Pancreas (tissue), 10 donors: ENCODE results near the gene P2RY14. TPM values are rescaled to one million over a fixed set of nuclear protein-coding genes. Genes with fewer than 3 reads are reported as not detected.
"Not testable (repeated sequence)": the region's sequence is repeated elsewhere in the genome, so short reads cannot be mapped to it uniquely, and the experiment has no call there.

Experiments used
- ATAC-seq, 4 donors: fragments of 200-7000 bp; cut with Tn5 transposase; one replicate each; pipeline versions ENCODE4 v1.8.0 to v1.9.1; 2020; ENCODE audit warnings: mild to moderate bottlenecking in 4 of 4, moderate library complexity in 4 of 4
- DNase-seq, 6 donors: peaks; one replicate each; pipeline ENCODE4 v3.0.0-alpha.2; 2020
- FAIRE-seq: peaks from 2 replicates; lab custom pipeline; 2012; peaks lifted over from hg19 to GRCh38; lab: Jason Lieb, UNC
- H3K27ac ChIP-seq, 4 donors: fragments of 200-600 bp; sonication (generic); 1 replicate in 3 of 4; 2 replicates in 1 of 4; pipeline versions ENCODE4 v1.5.0 to v1.8.0; 2020
- H3K27me3 ChIP-seq, 4 donors: fragments of 200-600 bp; one replicate each; pipeline ENCODE4 v1.8.0; 2021
- H3K36me3 ChIP-seq, 3 donors: fragments of 200-600 bp; sonication (generic) in 1 of 3; one replicate each; pipeline versions ENCODE4 v1.5.0 to v1.8.0; 2020 to 2021
- H3K4me1 ChIP-seq, 3 donors: fragments of 200-600 bp; one replicate each; pipeline ENCODE4 v1.8.0; 2021
- H3K4me3 ChIP-seq, 4 donors: fragments of 200-600 bp; sonication (generic) in 2 of 4; one replicate each; pipeline versions ENCODE4 v1.5.0 to v1.8.0; 2020 to 2021
- H3K9me3 ChIP-seq, 4 donors: fragments of 200-600 bp; one replicate each; pipeline ENCODE4 v1.8.0; 2021
- WGBS, 2 donors: extraction: QIAGEN DNeasy Blood & Tissue Kit; methylation state at CpG; one replicate each; pipeline ENCODE4 v1.1.7; 2013; 5-methylcytosine and 5-hydroxymethylcytosine counted together
- intact Hi-C, 3 donors: fragments of 100-400 bp; cut with DNase I; formaldehyde crosslinking; loops; one replicate each; pipeline versions ENCODE4 v1.11.1 to v1.14.2; 2022
- polyA plus RNA-seq, 2 donors: library from polyadenylated mRNA; stranded (reverse); fragments of 200-250 nt; gene quantifications; one replicate each; pipeline ENCODE4 v1.2.3, GENCODE V29; 2013
- total RNA-seq, 6 donors: library from RNA; stranded (reverse); fragmentation: NEBNext Ultra II Directional in 4 of 6; extraction: Animal tissue kit (Norgen Biotek cat#: 25700) in 4 of 6; gene quantifications; one replicate each; pipeline versions ENCODE4 v1.2.1 to v1.2.4, GENCODE V29; 2021 to 2023
- TF ChIP-seq, protein P1 (sequence below), 4 donors: fragments of 200-600 bp; sonication (generic) in 3 of 4; IDR thresholded peaks; one replicate each; pipeline versions ENCODE4 v1.5.0 to v1.8.0; 2021; ENCODE audit warnings: antibody characterized with exemption in 4 of 4
- donor health status: healthy with polysubstance abuse.
- donor health status: DM: no; HTN: no; CAD: no; lungs with moderate emphysema.
- donor health status: DM: no; HTN: no; CAD: no.
- donor health status: control.
- donor health status: control.
- donor health status: Bipolar disorder and iron deficiency.
- donor health status: DM: yes; HTN: yes; CAD: no.
- donor health status: DM: no; HTN: no; CAD: no.
- donor health status: DM: no; HTN: no; CAD: no.
- donor health status: DM: yes; HTN: yes; CAD: no.

Gene P2RY14
- total and polyA plus RNA-seq, 8 donors = 0.08 to 0.47 (median 0.11) TPM

DNA sequence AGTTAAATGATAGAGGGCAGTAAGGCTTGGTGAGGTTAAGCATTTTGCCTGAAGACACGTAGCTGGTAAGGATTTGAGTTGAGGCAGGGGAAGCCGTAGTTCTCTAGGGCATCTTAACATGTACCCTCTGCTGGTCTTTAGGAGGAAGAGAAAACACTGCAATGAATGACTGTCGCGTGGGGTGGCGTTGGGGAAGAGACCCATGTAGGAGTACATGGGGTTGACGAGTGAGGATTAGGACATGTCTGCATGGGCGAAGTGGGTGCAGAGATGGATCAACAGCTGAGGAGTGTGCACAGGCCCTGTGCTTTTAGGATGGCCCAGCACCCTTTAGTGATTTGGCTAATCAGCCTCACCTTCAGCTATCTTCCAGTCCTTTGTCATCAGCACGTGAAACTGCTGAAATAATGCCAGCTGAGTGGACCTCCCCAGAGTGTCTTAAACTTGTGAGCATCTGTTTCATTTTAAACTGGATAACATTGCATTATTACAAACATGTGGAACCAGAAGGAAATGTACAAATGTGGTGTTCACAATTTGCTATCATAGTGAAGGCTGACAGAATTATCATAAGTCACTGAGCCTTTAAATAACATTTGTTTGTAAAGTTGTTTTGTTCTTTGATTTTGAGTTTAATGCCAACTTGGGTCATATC lies 15.3 kb downstream of the P2RY14 start:
- WGBS, 2 donors = 80 to 82% methylated on average over 8 of the region's 8 CpGs

DNA sequence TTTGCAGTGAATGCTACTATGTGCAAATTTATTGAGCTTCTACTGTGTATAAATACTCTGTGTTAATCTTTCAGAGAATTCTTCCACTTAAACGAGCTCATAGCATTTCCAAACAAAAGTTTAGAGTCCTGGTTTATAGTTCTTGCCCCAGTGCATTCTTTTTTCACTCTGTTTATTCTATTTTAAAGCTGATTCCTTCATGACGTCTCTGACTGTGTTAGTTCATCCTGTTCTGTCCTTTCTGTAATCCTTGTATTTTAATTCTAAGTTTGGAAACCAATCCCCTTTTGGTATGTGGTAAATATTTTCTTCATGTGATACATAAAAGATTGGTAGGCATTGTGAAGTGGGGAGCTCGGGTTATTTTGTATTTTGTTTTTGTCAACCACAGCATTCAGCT lies 18.7 kb downstream of the P2RY14 start:
- 63 to 74% methylated on average over 3 of the region's 3 CpGs for WGBS, 2 donors
- peak; percentile 41 for FAIRE-seq
- H3K4me1 ChIP-seq = peaks cover 11 to 13% (median 13%) of the 10 kb centered on the region in 3 donors
- TF ChIP-seq, protein P1, sequence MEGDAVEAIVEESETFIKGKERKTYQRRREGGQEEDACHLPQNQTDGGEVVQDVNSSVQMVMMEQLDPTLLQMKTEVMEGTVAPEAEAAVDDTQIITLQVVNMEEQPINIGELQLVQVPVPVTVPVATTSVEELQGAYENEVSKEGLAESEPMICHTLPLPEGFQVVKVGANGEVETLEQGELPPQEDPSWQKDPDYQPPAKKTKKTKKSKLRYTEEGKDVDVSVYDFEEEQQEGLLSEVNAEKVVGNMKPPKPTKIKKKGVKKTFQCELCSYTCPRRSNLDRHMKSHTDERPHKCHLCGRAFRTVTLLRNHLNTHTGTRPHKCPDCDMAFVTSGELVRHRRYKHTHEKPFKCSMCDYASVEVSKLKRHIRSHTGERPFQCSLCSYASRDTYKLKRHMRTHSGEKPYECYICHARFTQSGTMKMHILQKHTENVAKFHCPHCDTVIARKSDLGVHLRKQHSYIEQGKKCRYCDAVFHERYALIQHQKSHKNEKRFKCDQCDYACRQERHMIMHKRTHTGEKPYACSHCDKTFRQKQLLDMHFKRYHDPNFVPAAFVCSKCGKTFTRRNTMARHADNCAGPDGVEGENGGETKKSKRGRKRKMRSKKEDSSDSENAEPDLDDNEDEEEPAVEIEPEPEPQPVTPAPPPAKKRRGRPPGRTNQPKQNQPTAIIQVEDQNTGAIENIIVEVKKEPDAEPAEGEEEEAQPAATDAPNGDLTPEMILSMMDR (IDR thresholded peaks at IDR 0.05) = no peak
- no peak overlapping the region for H3K4me3 ChIP-seq
- H3K36me3 ChIP-seq = no peaks in the 10 kb centered on the region
- no peak for DNase-seq
- no peak for ATAC-seq
- intact Hi-C loops = no loop called here
- H3K27me3 ChIP-seq = no peaks in the 10 kb centered on the region
- H3K27ac ChIP-seq = no peak overlapping the region
- H3K9me3 ChIP-seq = no peaks in the 10 kb centered on the region

More for the DNA sequence above, 15.3 kb downstream of the P2RY14 start:
- Histone ChIP-seq H3K4me1 (peaks cover 0 to 2% (median 0%) of the 10 kb centered on the region in 3 donors), H3K27ac (no peak overlapping the region), H3K4me3 (no peak overlapping the region), H3K9me3 (no peaks in the 10 kb centered on the region), H3K36me3 (no peaks in the 10 kb centered on the region), H3K27me3 (no peaks in the 10 kb centered on the region)
- FAIRE-seq = no peak
- DNase-seq = no peak
- ATAC-seq = no peak
- intact Hi-C loops = no loop called here
- TF ChIP-seq, protein P1 (IDR thresholded peaks at IDR 0.05) = no peak

DNA sequence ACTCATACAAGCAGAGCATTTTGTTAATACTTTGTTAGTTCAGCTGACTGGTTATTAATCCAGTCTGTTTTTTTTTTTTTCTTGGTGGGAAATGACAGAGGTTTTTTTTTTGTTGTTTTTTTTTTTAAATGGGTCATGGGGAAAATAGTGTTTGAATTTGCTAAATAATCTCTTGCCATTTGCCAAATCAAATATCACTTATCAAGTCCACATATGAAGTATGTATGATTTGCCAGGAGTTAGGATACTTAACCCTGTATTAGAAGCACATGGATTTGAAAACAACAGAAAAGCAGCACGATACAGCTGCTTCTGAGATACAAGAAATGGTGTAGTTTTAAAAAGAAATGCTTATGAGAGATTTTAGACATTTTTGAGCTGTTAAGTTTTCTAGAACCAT lies 21.6 kb downstream of the P2RY14 start:
- TF ChIP-seq, protein P1 (IDR thresholded peaks at IDR 0.05) = no peak
- Histone ChIP-seq H3K4me3 (no peak overlapping the region), H3K27me3 (no peaks in the 10 kb centered on the region), H3K9me3 (no peaks in the 10 kb centered on the region), H3K36me3 (no peaks in the 10 kb centered on the region), H3K4me1 (peaks cover 11 to 13% (median 13%) of the 10 kb centered on the region in 3 donors), H3K27ac (no peak overlapping the region)
- DNase-seq = no peak
- WGBS, 2 donors = 24 to 28% methylated on average over 1 of the region's 1 CpG
- intact Hi-C loops = no loop called here
- FAIRE-seq = peak; percentile 20
- ATAC-seq = peak; percentile 27 to 84 (median 68)

DNA sequence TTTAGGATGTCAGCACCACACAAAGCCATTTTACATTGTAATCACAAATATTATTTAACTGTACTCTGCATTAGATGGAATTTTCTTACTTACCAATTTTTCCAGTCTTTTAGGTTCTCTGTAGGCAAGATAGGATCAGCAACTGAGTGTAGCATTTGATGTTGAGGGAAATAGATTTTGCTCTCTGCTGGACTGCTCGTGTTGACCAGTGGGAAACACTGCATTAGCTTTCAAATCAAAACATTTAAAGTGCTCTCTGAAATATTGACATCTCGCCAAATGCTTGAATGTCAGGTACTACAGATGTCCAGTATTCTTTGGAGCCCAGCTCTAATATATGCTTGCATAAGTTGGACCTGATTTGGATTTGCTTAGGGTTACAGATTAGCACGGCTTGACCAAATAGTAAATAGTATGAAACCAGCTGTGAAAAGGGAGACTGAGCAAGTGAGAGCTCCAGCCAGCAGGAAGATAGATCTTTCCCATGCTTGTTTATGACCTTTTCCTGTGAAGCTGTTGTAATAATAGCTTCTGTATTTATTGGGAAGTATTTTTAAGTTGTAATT lies 29.5 kb downstream of the P2RY14 start:
- TF ChIP-seq, protein P1 (IDR thresholded peaks at IDR 0.05) = no peak
- H3K4me1 ChIP-seq = no peaks in the 10 kb centered on the region
- WGBS, 2 donors = 14 to 16% methylated on average over 3 of the region's 3 CpGs
- FAIRE-seq (no peak), DNase-seq (no peak), ATAC-seq (peak; percentile 43 to 76 (median 70))
- no peaks in the 10 kb centered on the region for H3K36me3 ChIP-seq
- no peaks in the 10 kb centered on the region for H3K9me3 ChIP-seq
- H3K27me3 ChIP-seq = no peaks in the 10 kb centered on the region
- intact Hi-C loops = no loop called here
- no peak overlapping the region for H3K4me3 ChIP-seq
- no peak overlapping the region for H3K27ac ChIP-seq

DNA sequence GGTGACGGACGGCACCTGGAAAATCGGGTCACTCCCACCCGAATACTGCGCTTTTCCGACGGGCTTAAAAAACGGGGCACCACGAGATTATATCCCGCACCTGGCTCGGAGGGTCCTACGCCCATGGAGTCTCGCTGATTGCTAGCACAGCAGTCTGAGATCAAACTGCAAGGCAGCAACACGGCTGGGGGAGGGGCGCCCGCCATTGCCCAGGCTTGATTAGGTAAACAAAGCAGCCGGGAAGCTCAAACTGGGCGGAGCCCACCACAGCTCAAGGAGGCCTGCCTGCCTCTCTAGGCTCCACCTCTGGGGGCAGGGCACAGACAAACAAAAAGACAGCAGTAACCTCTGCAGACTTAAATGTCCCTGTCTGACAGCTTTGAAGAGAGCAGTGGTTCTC lies 36.3 kb downstream of the P2RY14 start:
- 48 to 74% methylated on average over 6 to 18 of the region's 18 CpGs for WGBS, 2 donors
- H3K36me3 ChIP-seq, H3K27me3 ChIP-seq, H3K4me3 ChIP-seq, H3K4me1 ChIP-seq, intact Hi-C loops, H3K9me3 ChIP-seq, ATAC-seq, FAIRE-seq, H3K27ac ChIP-seq, DNase-seq: not testable (repeated sequence)
